ENCODE measurements around the gene C19orf47. TPM values are rescaled to one million over a fixed set of nuclear protein-coding genes. Genes with fewer than 3 reads are reported as not detected.
A peak's percentile ranks its signal among the peaks of the same experiment; 100 is the strongest.

C19orf47 gene
- total RNA-seq, 1 experiment from 2014 or later = 4.9 TPM

- DNase-seq (ENCODE audit: extremely low read depth, low read depth) = no peak
Observed at GRCh38 chr19:40321076-40321475, 27.1 kb downstream of the C19orf47 start.

- DNase-seq (ENCODE audit: extremely low read depth, low read depth) = no peak
Observed at GRCh38 chr19:40320558-40320935, 27.6 kb downstream of the C19orf47 start.

DNA sequence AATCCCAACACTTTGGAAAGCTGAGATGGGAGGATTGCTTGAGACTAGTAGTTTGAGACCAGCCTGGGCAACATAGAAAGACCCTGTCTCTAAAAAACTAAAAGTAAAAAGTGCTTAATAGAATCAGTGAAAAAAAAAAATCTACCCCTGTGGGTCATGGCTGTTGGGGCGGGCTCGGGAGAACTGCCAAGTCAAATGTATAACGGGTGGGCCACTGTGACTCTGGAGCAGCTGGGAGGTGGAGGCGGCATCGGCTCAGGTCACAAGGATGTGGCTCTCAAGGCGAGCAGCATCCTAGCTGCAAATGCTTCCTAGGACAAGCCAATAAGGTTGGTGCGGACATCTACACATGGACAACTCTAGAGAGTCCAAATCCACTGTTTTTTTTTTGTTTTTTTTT lies 30.9 kb downstream of the C19orf47 start:
- DNase-seq (ENCODE audit: extremely low read depth, low read depth) = no peak

- no peak for DNase-seq (ENCODE audit: extremely low read depth, low read depth)
Observed at GRCh38 chr19:40315812-40316470, 32.3 kb downstream of the C19orf47 start.

GRCh38 chr19:40314656-40315055 lies 33.5 kb downstream of the C19orf47 start:
- no peak for DNase-seq (ENCODE audit: extremely low read depth, low read depth)

- DNase-seq (ENCODE audit: extremely low read depth, low read depth) = no peak
Observed at GRCh38 chr19:40313229-40313983, 34.8 kb downstream of the C19orf47 start.

DNA sequence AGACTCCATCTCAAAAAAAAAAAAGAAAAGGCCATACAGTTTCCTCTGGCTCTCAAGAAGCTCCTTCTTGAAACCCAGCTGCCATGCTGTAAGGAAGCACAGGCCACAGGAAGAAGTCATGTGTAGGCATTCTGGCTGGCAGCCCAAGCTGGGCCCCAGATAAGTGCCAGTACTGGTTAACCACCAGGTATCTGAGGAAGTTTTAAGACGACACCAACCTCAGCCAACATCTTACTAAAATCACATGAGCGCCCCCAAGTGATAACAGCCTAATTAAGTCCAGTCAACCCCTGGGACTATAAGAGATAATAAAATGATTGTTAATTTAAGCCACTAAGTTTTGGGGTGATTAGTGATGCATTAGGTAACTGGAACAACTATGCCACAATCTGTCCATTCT lies 35.7 kb downstream of the C19orf47 start:
- no peak for DNase-seq (ENCODE audit: extremely low read depth, low read depth)

- DNase-seq (ENCODE audit: extremely low read depth, low read depth) = no peak
Observed at GRCh38 chr19:40309666-40310065, 38.5 kb downstream of the C19orf47 start.

DNA sequence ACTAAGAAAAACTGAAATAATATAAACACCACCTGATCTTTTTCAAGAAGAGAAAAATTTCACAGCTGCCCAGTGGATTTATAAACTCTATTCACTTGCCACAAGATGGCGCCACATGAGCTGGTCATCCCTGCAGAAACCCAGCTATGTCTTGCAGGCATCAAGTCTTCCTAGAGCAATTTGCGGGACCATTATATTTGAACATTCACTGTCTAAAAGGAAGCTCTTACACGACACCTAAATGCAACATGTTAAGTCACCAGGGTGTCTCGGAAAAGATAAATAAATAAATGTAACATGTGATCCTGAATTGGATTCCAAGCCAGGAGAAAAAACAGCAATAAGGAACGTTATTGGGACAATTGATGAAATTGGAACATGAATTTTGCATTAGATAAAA lies 42.8 kb downstream of the C19orf47 start:
- peak; percentile 76 for DNase-seq (ENCODE audit: extremely low read depth, low read depth)

GRCh38 chr19:40304306-40304705 lies 43.9 kb downstream of the C19orf47 start:
- DNase-seq (ENCODE audit: extremely low read depth, low read depth) = no peak

- no peak for DNase-seq (ENCODE audit: extremely low read depth, low read depth)
Observed at GRCh38 chr19:40303765-40304164, 44.4 kb downstream of the C19orf47 start.

- DNase-seq (ENCODE audit: extremely low read depth, low read depth) = no peak
Observed at GRCh38 chr19:40302224-40303011, 45.8 kb downstream of the C19orf47 start.

GRCh38 chr19:40300668-40301067 lies 47.5 kb downstream of the C19orf47 start:
- DNase-seq (ENCODE audit: extremely low read depth, low read depth) = no peak

DNA sequence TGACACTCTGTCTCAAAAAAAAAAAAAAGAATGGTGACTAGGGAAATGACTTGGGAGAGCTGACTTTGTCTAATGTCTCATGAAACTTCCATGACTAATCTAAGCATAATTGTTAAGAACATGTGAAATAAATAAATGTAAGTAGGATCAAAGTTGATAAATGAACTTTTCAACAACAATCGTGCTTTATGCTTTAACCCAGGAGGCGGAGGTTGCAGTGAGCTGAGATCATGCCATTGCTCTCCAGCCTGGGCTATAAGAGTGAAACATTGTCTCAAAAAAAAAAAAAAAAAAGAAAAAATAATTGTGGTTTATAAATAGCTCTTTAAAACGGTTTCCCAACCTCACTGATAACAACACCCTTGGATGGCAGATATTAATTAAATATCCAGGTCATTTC lies 50.2 kb downstream of the C19orf47 start:
- no peak for DNase-seq (ENCODE audit: extremely low read depth, low read depth)

DNA sequence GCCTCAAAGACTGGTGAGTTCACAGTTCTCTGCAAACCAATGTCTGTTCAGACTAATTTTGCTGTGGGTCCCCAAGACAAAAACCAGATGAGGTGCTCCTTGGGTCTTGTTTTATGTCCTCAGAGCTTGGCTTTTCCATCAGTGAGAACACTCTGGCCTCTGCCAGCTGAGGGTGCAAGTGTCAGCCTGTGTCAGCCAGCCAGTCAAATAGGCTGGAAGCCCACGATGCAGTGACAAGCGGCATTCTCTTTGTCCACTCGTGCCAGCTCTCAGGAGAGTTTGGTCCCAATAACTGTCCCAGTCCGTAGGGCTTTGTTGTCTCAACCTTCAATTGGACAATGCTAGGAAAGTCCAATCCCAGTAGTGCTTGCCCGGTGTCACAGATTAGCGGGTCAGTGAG lies 53.6 kb downstream of the C19orf47 start:
- DNase-seq (ENCODE audit: extremely low read depth, low read depth) = no peak

DNA sequence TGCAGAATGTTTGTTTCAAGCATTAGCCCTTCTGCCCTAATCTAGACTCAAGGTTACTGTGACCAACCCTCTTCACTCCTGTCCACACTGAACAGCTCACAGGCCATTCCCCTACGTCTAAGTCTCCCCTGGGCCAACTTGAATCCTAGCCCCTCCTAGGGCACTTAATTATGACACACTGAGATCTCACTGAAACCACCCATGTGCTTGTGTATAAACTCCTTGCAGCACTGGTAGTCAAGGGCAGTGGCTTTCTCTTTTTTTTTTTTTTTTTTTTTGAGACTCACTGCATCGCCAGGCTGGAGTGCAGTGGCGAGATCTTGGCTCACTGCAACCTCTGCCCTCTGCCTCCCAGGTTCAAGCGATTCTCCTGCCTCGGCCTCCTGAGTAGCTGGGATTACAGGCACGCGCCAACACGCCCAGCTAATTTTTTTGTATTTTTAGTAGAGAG lies 61.2 kb downstream of the C19orf47 start:
- no peak for DNase-seq (ENCODE audit: extremely low read depth, low read depth)

- DNase-seq (ENCODE audit: extremely low read depth, low read depth) = no peak
Observed at GRCh38 chr19:40286235-40286970, 61.8 kb downstream of the C19orf47 start.

DNA sequence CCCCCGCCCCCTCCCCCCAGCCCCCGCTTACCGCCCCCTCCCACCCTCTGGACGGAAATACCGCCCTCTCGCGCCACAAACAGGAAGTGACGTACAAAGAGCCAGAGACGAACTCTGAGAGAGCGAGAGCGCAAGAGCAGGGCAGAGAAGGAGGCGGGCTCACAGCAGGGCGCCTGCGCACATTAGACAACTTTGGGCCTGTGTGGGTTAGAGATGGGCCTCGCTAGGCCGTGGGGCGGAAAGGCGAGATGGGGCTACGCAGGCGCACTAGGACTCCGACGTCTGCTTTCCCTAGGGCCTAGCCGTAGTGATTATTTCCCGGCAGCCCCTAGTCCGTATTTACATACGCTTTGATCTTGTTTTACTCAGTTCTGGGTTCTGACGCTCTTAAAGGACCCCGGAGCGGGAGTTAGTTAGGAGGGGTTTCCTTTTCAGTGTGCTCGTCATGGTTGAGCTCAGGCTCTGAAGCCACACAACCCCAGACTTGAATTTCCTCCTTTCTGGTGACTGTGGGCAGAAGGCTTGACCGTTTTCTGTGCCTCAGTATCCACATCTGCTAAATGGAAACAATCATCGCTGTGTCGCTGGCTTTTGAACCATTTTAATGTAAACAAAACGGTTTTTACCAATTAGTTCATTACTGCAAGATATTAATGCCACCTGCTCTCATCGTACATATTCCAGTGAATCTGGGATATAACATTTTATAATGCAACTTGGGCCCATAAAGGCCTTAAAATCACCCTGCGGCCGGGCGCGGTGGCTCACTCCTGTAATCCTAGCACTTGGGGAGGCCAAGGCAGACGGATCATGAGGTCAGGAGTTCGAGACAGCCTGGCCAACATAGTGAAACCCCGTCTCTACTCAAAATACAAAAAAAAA lies 62.6 kb downstream of the C19orf47 start:
- peak; percentile 98 for DNase-seq (ENCODE audit: extremely low read depth, low read depth)

DNA sequence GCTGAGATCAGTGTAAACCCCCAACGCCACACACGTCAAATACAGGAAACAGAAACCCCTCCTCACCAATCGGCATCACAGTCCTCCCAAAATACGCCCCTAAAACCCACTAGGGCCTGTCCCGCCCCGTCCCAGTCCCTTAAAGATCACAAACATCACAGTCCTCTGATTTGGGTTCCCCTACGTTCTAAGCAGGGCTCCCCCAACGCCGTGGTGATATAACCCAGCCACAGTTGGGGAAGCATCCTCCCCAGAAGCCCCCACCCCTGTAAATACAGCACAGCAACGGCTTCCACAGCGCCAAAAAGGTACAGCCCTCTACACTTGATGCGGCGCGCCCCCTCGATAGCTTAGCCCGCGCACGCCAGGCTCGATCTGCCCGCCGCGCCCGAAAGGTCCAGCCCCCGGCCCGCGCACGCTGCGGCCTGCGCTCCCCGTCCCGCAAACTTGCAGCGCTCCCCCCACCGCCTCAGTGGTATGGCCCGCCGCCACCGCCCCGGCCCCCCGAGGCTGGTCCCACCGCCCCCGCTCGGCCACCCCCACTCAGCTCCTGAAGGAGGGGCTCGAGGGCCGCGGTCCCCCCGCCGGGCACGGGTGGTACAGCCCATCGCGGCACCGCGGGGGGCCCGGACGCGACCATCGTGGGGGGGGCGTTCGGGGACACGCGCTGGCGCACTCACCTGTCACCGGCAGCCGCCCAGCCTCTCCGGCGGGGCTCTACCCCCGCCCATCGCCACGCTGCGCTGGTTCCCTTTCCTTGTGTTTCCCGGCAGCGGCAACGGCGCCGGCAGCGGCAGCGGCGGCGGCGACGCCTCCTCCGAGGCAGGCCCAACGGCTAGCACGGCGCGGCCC lies 63.5 kb downstream of the C19orf47 start, which contains the start of gene AKT2:
Gene AKT2, minus strand, starts transcription at position 845 of the 852 bp plus-strand sequence. CDS start 20,078 bp downstream, outside the sequence.
- DNase-seq (ENCODE audit: extremely low read depth, low read depth) = no peak

Measured in NCI-H460 (cell line).